Fibroblast of the aortic adventitia (primary cell): ENCODE data around the gene CHADL. TPM values are rescaled to one million over a fixed set of nuclear protein-coding genes. Genes with fewer than 3 reads are reported as not detected.

Source experiments
- DNase-seq: peaks from one replicate; pipeline ENCODE4 v3.0.0-alpha.2; 2010; ENCODE audit warnings: low read depth
- H3K4me3 ChIP-seq: 2 replicates; pipeline ENCODE4 v1.5.1; 2011; ENCODE audit warnings: low read depth, mild to moderate bottlenecking, control low read depth, low read length, moderate library complexity
- total RNA-seq: library from RNA; depleted of rRNA; stranded (reverse); fragments of >200 nt; gene quantifications from 2 replicates; pipeline ENCODE4 v1.2.3, GENCODE V29; 2012; ENCODE audit warnings: low replicate concordance
- TF ChIP-seq, protein P1 (sequence below): IDR thresholded peaks from 2 replicates; pipeline ENCODE4 v1.5.1; 2011; ENCODE audit warnings: mild to moderate bottlenecking, low read length, control low read depth, inconsistent platforms; ENCODE audit not compliant: insufficient read depth

The CHADL gene
- total RNA-seq, 1 donor = 0.99 TPM

DNA sequence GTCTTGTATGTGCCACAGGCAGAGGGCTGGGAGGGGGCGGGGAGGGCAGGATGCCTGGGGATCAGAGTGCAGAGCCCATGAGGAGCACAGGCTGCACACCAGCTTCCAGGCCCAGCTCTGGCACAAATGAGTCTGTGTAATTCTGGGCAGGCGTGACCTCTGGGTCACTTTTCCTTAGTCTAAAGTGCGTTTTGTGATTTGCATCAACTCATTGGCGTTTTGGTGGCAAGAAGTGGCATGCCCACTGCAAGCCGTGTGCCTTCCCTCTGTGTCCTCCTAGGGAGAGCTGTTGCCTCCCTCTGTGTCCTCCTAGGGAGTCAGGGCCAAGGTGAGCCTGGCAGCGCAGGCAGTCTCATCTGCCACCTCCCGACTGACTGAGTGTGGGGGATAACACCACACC is 17.2 kb downstream of the CHADL start:
- TF ChIP-seq, protein P1, sequence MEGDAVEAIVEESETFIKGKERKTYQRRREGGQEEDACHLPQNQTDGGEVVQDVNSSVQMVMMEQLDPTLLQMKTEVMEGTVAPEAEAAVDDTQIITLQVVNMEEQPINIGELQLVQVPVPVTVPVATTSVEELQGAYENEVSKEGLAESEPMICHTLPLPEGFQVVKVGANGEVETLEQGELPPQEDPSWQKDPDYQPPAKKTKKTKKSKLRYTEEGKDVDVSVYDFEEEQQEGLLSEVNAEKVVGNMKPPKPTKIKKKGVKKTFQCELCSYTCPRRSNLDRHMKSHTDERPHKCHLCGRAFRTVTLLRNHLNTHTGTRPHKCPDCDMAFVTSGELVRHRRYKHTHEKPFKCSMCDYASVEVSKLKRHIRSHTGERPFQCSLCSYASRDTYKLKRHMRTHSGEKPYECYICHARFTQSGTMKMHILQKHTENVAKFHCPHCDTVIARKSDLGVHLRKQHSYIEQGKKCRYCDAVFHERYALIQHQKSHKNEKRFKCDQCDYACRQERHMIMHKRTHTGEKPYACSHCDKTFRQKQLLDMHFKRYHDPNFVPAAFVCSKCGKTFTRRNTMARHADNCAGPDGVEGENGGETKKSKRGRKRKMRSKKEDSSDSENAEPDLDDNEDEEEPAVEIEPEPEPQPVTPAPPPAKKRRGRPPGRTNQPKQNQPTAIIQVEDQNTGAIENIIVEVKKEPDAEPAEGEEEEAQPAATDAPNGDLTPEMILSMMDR = no peak
- no peak overlapping the region for H3K4me3 ChIP-seq
- DNase-seq = no peak

DNA sequence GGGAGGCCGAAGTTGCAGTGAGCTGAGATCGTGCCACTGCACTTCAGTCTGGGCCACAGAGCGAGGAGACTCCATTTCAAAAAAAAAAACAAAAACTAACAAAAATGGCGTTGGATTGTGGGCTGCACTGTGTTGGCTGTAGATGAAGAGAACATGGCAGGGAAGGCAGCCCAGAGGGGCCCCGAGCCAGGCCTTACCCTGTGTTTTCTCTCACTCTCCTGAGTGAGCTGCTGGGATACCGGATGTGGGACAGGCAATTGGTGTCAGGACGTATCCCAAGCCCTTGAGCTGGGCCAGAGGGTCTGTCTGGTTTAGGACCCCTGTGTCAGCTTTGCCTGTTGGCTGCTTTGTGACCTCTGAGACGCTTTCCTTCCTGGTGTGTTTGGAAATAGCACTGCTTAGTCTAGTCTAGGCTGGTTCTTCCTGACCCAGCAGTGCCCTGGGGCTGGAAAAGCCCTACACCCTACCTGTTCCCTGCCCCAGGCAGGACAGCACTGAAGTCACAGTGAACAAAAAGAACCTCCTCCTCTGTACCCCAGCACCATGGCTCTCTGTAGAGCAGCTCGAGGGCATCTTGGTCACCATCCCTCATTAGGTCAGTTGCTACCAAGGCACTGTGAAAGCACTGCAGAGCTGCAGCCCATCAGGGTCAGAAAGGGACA is 17.8 kb downstream of the CHADL start:
- TF ChIP-seq, protein P1 = no peak
- DNase-seq = no peak
- no peak overlapping the region for H3K4me3 ChIP-seq

DNA sequence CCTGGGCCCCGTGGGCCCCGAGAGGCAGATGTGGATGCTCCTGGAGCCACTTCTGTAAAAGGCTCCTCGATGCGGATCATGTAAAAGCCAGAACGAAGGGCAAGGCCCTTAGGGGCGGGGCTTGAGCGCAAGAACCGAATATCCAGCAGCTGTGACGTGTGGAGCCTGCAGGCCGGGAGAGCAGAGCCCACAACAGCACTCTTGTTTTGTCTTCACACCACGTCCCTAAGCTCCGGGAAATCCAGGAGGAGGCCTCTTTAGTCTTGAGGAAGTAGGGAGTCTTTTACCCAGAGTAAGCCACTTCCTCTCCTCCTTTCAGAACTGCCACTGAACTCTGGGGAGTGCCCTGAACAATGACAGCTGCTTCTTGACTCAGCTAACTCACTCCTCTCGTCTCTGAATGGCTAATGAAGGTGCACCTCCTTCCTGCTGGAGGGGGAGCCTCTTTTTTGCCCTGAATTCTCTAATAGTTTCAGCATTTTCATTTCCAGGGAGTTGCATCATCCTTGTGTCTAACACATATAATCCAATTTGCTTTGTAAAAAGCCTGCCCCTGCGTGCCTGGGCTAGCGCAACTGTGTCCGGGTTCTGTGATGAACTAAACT is 23.1 kb downstream of the CHADL start:
- TF ChIP-seq, protein P1 = no peak
- DNase-seq = peak; percentile 93
- H3K4me3 ChIP-seq = peak overlapping the region; percentile 42

DNA sequence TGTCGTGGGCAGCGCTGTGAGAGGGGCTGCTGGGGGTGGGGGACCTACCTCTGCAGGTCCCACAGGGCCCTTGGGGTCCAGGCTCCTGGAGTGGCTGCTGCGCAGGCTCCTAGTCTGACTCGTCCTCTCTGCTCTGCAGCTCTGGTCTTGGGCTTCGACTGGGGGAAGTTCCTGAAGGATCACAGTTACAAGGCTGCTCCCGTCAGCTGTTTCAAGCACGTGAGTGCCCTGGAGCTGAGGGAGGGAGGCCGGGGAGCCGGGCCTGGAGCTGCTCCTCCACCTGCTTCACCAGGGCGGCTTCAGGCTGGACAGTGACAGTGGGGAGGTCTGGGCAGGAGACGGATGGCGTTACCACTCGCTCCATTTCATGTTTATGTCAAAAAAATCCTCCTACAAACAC is 23.7 kb downstream of the CHADL start:
- DNase-seq = no peak
- peak overlapping the region; percentile 42 for H3K4me3 ChIP-seq
- TF ChIP-seq, protein P1 = no peak

DNA sequence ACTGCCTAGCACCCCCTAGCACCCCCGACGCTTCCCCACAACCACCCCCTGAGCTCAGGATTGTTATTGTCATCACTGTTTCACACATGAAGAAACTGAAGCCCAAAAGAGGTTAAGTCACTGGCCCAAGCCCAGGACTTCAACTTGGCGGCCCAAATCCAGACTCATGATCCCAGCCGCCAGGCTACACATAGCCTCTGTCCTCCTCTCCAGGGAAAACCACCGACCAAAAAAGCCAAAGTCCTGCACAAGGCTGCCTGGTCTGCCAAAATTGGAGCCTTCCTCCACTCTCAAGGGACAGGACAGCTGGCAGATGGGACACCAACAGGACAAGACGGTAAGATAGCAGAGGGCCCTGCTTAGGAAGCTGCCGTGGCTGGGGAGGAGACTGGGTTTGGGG is 24.8 kb downstream of the CHADL start:
- peak overlapping the region; percentile 43 for H3K4me3 ChIP-seq
- DNase-seq = no peak
- TF ChIP-seq, protein P1 = no peak

DNA sequence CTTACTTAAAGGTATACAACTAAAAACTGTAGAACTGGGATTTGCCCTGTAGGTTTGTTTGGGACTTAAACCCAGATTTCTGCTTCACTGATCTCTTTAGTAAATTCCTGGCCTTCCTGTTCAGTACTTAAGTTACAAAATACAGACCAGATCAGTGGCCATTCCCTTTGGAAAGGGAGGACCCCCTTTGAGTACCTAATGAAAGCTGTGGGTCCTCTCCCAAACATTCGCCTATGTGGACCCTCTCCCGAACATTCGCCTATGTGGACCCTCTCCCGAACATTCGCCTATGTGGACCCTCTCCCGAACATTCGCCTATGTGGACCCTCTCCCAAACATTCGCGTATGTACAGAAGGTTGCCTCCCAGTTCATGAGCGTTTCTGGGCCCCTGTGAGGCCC is 25.3 kb downstream of the CHADL start:
- TF ChIP-seq, protein P1 = no peak
- no peak overlapping the region for H3K4me3 ChIP-seq
- DNase-seq = no peak
